HG03442 (cell line): ENCODE data around the gene HTR6.

Source experiments
- ATAC-seq: cut with Tn5 transposase; IDR thresholded peaks from one replicate; pipeline ENCODE4 v1.9.1; 2021; ENCODE audit warnings: mild to moderate bottlenecking, moderate library complexity; ENCODE audit not compliant: unreplicated experiment

Gene HTR6

GRCh38 chr1:19656134-19656779 is 8.4 kb upstream of the HTR6 start:
- no peak for ATAC-seq

DNA sequence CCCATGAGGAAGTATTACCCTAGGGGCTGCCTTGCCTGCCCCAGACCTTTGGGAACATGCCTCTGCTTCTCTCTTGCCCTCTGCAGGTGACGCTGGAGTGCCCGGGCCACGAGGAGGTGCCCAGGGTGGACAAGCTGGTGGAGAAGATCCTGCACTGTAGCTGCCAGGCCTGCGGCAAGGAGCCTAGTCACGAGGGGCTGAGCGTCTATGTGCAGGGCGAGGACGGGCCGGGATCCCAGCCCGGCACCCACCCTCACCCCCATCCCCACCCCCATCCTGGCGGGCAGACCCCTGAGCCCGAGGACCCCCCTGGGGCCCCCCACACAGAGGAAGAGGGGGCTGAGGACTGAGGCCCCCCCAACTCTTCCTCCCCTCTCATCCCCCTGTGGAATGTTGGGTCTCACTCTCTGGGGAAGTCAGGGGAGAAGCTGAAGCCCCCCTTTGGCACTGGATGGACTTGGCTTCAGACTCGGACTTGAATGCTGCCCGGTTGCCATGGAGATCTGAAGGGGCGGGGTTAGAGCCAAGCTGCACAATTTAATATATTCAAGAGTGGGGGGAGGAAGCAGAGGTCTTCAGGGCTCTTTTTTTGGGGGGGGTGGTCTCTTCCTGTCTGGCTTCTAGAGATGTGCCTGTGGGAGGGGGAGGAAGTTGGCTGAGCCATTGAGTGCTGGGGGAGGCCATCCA is 7.8 kb upstream of the HTR6 start:
- ATAC-seq: no peak

DNA sequence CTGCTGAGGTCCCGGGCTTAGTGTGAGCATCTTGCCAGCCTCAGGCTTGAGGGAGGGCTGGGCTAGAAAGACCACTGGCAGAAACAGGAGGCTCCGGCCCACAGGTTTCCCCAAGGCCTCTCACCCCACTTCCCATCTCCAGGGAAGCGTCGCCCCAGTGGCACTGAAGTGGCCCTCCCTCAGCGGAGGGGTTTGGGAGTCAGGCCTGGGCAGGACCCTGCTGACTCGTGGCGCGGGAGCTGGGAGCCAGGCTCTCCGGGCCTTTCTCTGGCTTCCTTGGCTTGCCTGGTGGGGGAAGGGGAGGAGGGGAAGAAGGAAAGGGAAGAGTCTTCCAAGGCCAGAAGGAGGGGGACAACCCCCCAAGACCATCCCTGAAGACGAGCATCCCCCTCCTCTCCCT is 7.2 kb upstream of the HTR6 start:
- ATAC-seq: no peak

GRCh38 chr1:19658186-19658585 is 6.5 kb upstream of the HTR6 start:
- no peak for ATAC-seq

- ATAC-seq: no peak
These were observed 2.9 kb upstream of the HTR6 start for GRCh38 chr1:19661721-19662228.

GRCh38 chr1:19662313-19662712 is 2.4 kb upstream of the HTR6 start:
- no peak for ATAC-seq

DNA sequence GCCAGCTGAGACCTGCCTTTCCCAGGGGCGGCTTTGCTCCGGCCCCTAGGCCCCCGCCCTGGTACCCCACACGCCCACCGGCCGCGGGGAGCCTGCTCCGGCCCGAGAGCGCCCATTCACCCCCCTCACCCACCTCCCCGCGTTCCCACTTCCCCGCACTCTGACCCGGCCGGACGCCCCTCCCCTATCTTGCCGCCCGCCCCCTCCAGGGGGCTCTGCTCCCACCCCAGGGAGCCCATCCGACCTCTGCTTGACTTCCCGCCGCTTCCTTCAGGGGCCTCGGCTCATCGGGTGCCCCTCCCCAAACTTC is 466 bp downstream of the HTR6 start:
- ATAC-seq: no peak

DNA sequence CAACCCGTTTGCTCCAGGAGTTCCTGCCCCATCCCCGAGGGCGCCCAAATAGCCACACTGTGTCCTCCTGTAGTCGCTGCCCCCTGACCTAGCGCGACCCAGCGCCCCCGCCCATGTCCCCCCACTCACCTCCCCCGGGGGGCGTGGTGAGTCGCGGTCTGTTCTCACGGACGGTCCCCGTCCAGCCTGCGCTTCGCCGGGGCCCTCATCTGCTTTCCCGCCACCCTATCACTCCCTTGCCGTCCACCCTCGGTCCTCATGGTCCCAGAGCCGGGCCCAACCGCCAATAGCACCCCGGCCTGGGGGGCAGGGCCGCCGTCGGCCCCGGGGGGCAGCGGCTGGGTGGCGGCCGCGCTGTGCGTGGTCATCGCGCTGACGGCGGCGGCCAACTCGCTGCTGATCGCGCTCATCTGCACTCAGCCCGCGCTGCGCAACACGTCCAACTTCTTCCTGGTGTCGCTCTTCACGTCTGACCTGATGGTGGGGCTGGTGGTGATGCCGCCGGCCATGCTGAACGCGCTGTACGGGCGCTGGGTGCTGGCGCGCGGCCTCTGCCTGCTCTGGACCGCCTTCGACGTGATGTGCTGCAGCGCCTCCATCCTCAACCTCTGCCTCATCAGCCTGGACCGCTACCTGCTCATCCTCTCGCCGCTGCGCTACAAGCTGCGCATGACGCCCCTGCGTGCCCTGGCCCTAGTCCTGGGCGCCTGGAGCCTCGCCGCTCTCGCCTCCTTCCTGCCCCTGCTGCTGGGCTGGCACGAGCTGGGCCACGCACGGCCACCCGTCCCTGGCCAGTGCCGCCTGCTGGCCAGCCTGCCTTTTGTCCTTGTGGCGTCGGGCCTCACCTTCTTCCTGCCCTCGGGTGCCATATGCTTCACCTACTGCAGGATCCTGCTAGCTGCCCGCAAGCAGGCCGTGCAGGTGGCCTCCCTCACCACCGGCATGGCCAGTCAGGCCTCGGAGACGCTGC is 1.1 kb downstream of the HTR6 start:
- ATAC-seq: no peak

DNA sequence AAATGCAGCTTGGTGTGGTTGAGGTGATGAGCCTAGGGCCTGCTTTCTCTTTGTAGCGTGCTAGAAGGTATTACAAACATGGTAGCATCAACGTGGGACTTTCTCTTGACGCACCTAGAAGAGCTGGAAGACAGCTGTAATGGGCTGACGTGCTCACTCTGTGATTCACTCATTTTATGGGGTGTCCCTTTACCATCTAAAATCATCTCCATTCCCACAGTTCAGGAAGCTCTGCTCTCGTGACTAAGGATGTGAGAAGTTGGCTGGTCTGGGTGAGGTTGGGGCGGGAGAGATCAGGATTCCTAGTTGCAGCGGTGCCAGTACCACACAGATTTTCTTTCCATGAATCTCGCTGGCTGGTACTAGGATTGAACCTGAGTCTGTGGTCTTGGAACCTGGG is 4.2 kb downstream of the HTR6 start:
- no peak for ATAC-seq

GRCh38 chr1:19670787-19671186 is 6.1 kb downstream of the HTR6 start:
- no peak for ATAC-seq

DNA sequence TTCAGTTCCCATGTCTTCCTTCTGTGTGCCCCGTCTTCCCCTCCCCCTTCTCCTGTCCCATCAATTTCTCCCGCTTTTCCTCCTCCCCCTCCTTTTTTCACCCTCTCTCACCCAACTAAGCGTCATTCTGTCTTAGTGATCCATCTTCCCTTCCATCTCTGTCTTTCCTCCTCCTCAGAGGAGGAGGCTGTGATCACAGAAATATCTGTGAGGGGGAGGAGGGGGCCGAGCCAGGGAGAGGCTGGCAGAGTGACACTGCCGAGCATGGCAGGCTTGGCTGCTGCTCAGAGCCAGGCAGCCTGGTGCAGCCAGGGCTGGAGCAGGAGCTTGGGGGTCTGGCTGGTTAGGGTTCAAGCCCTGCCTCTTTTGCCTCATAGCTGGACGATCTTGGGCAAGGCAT is 7.6 kb downstream of the HTR6 start:
- ATAC-seq: no peak

GRCh38 chr1:19675797-19676196 is 11.1 kb downstream of the HTR6 start:
- ATAC-seq: no peak

DNA sequence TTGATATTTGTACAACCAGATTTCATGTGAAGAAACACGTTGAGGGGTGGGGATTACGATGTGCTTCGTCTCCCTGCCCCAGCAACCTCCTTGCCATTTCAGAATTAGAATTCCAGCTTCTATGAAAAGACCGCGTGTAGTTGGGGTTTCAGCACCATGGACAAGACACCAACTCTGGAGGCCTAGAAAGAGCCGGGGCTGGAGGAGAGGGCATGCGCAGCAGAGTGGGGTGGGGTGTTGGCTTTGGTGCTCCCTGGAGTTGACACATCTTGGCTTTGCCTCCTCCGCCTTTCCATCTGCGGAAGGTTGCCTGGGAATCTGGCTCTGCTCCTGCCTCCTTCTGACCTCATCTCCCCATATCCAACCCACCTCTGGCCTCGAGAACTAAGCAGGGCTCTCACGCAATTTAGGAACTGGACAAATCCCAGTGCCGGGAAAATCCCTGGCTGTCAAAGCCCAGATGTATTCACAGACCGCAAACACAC is 11.8 kb downstream of the HTR6 start:
- no peak for ATAC-seq

DNA sequence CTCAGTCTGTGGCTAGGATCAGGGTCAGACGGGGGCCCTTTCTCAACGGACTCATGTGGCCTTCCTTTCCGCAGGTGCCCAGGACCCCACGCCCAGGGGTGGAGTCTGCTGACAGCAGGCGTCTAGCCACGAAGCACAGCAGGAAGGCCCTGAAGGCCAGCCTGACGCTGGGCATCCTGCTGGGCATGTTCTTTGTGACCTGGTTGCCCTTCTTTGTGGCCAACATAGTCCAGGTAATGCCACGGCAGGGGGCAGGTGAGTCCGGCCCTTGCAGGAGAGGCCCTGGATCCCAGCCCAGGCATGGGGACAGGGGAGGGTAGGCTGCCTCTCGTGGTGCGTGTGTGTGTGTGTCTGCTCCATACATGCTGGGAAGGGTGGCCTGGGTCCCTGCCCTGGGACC is 13.8 kb downstream of the HTR6 start:
- ATAC-seq: no peak

GRCh38 chr1:19678931-19679453 is 14.3 kb downstream of the HTR6 start:
- no peak for ATAC-seq

- no peak for ATAC-seq
These were observed 15.0 kb downstream of the HTR6 start for GRCh38 chr1:19679691-19680090.

- no peak for ATAC-seq
These were observed 16.0 kb downstream of the HTR6 start for GRCh38 chr1:19680644-19681043.

DNA sequence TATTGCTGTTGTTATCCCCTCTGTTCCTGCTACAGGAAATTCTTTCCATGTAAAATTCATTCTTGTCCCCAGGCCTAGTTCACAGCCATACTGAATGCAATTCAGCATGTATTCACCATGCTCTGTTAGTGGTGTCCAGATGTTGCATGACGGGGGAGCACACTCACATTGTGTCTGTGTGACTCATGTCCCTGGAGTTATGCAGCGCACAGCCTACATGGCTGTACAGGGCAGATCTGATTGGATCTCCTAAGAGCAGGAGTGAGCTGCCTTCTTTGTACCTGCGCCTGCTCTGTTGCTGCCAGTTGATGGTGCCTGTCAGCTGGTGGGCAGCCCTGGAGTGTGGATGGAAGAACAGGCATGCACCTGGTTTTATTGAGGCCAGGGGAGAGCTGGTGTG is 17.6 kb downstream of the HTR6 start:
- no peak for ATAC-seq

GRCh38 chr1:19682901-19683300 is 18.2 kb downstream of the HTR6 start:
- no peak for ATAC-seq

DNA sequence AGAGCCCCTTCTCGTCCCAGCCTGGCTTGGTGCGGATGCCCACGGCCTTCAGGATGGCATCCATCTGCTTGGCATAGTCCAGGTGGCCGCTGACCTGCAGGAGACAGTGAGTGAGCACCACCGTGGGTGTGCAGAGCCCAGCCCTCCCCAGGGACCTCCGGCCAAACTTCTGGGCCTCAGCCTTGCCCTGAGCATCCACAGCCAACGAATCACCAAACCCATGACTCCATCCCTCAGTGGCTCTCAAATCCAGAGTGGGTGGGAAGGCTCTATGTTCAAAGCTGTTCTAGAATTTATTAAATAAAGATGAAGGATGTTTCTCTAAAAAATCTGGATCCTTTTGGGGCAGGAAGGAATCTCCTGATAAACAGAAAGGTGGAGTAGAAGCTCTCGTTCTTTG is 18.7 kb downstream of the HTR6 start:
- no peak for ATAC-seq

DNA sequence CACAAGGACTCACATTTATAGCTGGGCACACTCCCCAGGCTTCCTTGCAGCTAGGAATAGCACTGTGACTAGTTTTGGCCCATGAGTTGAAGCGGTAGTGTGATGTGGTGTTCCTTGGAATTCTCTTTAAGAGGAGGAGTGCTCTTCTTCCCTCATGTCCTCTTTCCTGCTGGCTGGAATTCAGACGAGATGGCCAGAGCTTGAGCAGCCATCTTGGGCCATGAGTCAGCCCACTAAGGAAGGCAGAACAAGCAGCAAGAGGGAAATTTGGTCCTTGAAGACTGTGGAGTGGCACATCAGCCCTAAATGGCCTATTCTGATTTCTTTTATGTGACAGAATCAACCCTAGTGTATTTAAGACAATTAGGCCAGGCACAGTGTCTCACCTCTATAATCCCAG is 20.0 kb downstream of the HTR6 start:
- no peak for ATAC-seq
